Measurements from ENCODE around the gene TAP2. TPM values are rescaled to one million over a fixed set of nuclear protein-coding genes. Genes with fewer than 3 reads are reported as not detected.

Gene TAP2
- total RNA-seq, 1 experiment from 2014 or later: 180 TPM

- TF ChIP-seq CTCF (IDR thresholded peaks at IDR 0.05; ENCODE audit: unreplicated experiment): no peak
- DNase-seq: no peak
- no peak overlapping the region for H3K4me3 Mint-ChIP-seq (ENCODE audit: low read depth, unreplicated experiment)
- intact Hi-C loops (cut with micrococcal nuclease; ENCODE audit: unreplicated experiment): loop anchor here (10.0 kb wide), 1 partner anchor 536 kb away; no protein-coding TSS in a partner anchor
- H3K9me3 Mint-ChIP-seq (ENCODE audit: low read depth, unreplicated experiment): no peaks in the 10 kb centered on the region
- no peak overlapping the region for H3K27ac Mint-ChIP-seq (ENCODE audit: unreplicated experiment)
- H3K4me1 Mint-ChIP-seq (ENCODE audit: low read depth, unreplicated experiment): no peaks in the 10 kb centered on the region
- H3K36me3 Mint-ChIP-seq (ENCODE audit: insufficient read depth, unreplicated experiment): no peaks in the 10 kb centered on the region
- CTCF ChIA-PET: interaction anchor here (1.6 kb wide), 1 partner anchor 12 kb away, joined by 4 read pairs; no protein-coding TSS in a partner anchor
- H3K27me3 Mint-ChIP-seq (ENCODE audit: unreplicated experiment): peaks cover 97% of the 10 kb centered on the region
- no TSS peak for BruUV-seq (replicated peaks)
Measured at GRCh38 chr6:32790306-32790705, 48.2 kb downstream of the TAP2 start.

Other genes starting within 250 kb of the TAP2 start
- gene HLA-DRB1, start 248.9 kb downstream of the TAP2 start, total RNA-seq (2022): 111 and 141 TPM in 2 replicates
- gene HLA-DQA1, start 201.3 kb downstream of the TAP2 start, total RNA-seq (2022): 6.9 and 12.9 TPM in 2 replicates
- 139 and 190 TPM in 2 replicates for gene HLA-DQB1, start 172.1 kb downstream of the TAP2 start, total RNA-seq (2022)
- 2.1 and 2.4 TPM in 2 replicates for gene HLA-DQA2, start 97.3 kb downstream of the TAP2 start, total RNA-seq (2022)
- 0.38 and 0.39 TPM in 2 replicates for gene HLA-DQB2, start 75.2 kb downstream of the TAP2 start, total RNA-seq (2022)
- gene HLA-DOB, start 21.7 kb downstream of the TAP2 start, total RNA-seq (2022): 0.97 and 2.2 TPM in 2 replicates
- gene PSMB8, start 5.3 kb upstream of the TAP2 start, total RNA-seq (2022): 123 and 196 TPM in 2 replicates
- gene TAP1, start 15.0 kb upstream of the TAP2 start, total RNA-seq (2022): 75.1 and 141 TPM in 2 replicates
- gene PSMB9, start 15.5 kb upstream of the TAP2 start, total RNA-seq (2022): 120 and 201 TPM in 2 replicates
- 32.4 and 35.9 TPM in 2 replicates for gene HLA-DMB, start 102.3 kb upstream of the TAP2 start, total RNA-seq (2022)
- gene HLA-DMA, start 114.4 kb upstream of the TAP2 start, total RNA-seq (2022): 98.0 and 104 TPM in 2 replicates
- gene BRD2, start 129.9 kb upstream of the TAP2 start, total RNA-seq (2022): 351 and 356 TPM in 2 replicates
- gene HLA-DOA, start 170.9 kb upstream of the TAP2 start, total RNA-seq (2022): 1.7 and 4.1 TPM in 2 replicates
- 29.2 and 46.4 TPM in 2 replicates for gene HLA-DPA1, start 234.9 kb upstream of the TAP2 start, total RNA-seq (2022)
- gene HLA-DPB1, start 237.3 kb upstream of the TAP2 start, total RNA-seq (2022): 12.0 and 18.3 TPM in 2 replicates

Measured in Calu3 (cell line).